HG03442 (cell line): ENCODE data around the gene HUNK.

Experiments
- ATAC-seq: cut with Tn5 transposase; IDR thresholded peaks from one replicate; pipeline ENCODE4 v1.9.1; 2021; ENCODE audit warnings: mild to moderate bottlenecking, moderate library complexity; ENCODE audit not compliant: unreplicated experiment

The HUNK gene

GRCh38 chr21:31894457-31894856 is 21.6 kb downstream of the HUNK start:
- ATAC-seq, result no peak

GRCh38 chr21:31895077-31895835 is 22.4 kb downstream of the HUNK start:
- ATAC-seq, result no peak

- no peak for ATAC-seq
These were observed 23.2 kb downstream of the HUNK start for GRCh38 chr21:31896019-31896418.

GRCh38 chr21:31897311-31897710 is 24.5 kb downstream of the HUNK start:
- no peak for ATAC-seq

GRCh38 chr21:31898933-31899630 is 26.3 kb downstream of the HUNK start:
- no peak for ATAC-seq

- ATAC-seq, result no peak
These were observed 27.5 kb downstream of the HUNK start for GRCh38 chr21:31900121-31900895.

GRCh38 chr21:31901315-31901714 is 28.5 kb downstream of the HUNK start:
- no peak for ATAC-seq

- no peak for ATAC-seq
These were observed 29.6 kb downstream of the HUNK start for GRCh38 chr21:31902438-31902837.

GRCh38 chr21:31903896-31904295 is 31.1 kb downstream of the HUNK start:
- ATAC-seq, result no peak

GRCh38 chr21:31905503-31906451 is 33.0 kb downstream of the HUNK start:
- ATAC-seq, result no peak

- ATAC-seq, result no peak
These were observed 35.5 kb downstream of the HUNK start for GRCh38 chr21:31908106-31909031.

GRCh38 chr21:31909153-31910073 is 36.6 kb downstream of the HUNK start:
- ATAC-seq, result no peak

- no peak for ATAC-seq
These were observed 37.3 kb downstream of the HUNK start for GRCh38 chr21:31910074-31910470.

- no peak for ATAC-seq
These were observed 38.5 kb downstream of the HUNK start for GRCh38 chr21:31911138-31911907.

GRCh38 chr21:31912501-31912900 is 39.7 kb downstream of the HUNK start:
- no peak for ATAC-seq

- ATAC-seq, result no peak
These were observed 40.4 kb downstream of the HUNK start for GRCh38 chr21:31913182-31913608.

GRCh38 chr21:31914472-31914871 is 41.7 kb downstream of the HUNK start:
- no peak for ATAC-seq

- ATAC-seq, result no peak
These were observed 42.7 kb downstream of the HUNK start for GRCh38 chr21:31915566-31915965.
